Stimulated activated CD8-positive, alpha-beta memory T cell treated with anti-CD3 and anti-CD28 coated beads, Interleukin-12 subunit alpha, Interleukin-12 subunit beta, amount 100 ng/mL, for 24 hours (primary cell): ENCODE results near the gene SND1.
"Not testable (repeated sequence)": the region's sequence is repeated elsewhere in the genome, so short reads cannot be mapped to it uniquely, and the experiment has no call there.

Source experiments
- DNase-seq: peaks from one replicate; pipeline ENCODE4 v3.0.0-alpha.2; 2020; ENCODE audit errors: extremely low read depth

SND1 gene

DNA sequence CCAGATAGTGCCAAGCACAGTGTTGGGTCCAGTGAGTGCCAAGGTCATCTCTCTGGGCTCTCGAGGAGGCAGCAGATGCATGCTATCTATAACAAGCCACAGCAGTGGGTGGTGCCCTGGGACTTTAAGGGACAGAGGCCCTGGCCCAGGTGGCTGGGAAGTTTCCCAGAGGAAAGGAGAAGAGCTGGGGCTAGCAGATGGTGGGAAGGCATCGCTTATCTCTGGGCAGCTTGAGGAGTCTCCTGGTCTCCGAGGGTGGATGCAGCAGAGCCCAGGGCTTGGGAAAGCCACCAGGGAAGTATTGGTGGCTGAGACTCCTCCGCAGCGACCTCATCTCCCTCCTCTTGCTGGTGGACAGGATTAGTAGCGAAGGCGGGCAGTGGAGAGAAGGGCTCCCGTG, 442.7 kb downstream of the SND1 start:
- no peak for DNase-seq

- DNase-seq = no peak
These were observed 445.3 kb downstream of the SND1 start for GRCh38 chr7:128097211-128097731.

DNA sequence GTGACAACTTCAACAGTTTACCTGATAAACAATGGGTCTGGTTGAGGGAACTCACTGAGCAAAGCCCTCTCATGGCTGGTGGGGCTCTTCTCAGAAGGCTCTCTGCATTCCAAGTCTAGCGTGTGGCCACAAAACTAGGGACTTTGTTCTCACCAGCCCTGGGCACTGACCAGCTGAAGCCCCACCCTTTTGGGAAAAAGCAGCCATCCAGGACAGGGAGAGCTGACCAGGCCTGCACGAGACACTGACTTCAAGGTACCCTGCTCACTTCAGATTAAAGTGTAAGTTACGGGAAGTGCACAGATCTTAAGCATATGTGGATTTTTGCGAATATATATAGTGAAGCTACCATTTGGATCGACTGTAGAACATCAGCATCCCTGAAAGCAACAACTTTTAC, 446.6 kb downstream of the SND1 start:
- no peak for DNase-seq

DNA sequence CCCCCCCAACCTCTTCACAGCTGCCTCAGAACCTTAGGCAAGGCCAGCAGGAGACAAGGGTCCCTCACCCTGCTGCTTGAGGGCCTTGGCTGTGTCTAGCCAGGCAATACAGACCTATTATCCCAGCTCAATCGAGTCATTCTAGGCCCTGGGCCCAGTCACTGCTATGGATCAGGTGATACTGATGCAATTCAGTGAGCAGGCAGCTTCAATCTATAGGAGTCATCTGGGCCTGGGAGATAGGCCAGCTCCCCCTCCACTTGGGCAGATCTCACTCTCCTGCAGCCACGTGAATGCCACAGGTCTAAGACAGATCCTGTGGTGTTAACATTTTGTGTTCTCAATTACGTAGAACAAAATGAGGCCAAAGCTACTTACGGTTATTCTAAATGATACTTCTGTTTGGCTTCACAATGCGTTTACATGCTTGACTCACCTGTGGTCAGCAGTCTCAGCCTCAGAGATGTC, 447.2 kb downstream of the SND1 start:
- DNase-seq = no peak

- DNase-seq = no peak
These were observed 448.4 kb downstream of the SND1 start for GRCh38 chr7:128100225-128100948.

GRCh38 chr7:128100949-128101713, 449.1 kb downstream of the SND1 start:
- no peak for DNase-seq

DNA sequence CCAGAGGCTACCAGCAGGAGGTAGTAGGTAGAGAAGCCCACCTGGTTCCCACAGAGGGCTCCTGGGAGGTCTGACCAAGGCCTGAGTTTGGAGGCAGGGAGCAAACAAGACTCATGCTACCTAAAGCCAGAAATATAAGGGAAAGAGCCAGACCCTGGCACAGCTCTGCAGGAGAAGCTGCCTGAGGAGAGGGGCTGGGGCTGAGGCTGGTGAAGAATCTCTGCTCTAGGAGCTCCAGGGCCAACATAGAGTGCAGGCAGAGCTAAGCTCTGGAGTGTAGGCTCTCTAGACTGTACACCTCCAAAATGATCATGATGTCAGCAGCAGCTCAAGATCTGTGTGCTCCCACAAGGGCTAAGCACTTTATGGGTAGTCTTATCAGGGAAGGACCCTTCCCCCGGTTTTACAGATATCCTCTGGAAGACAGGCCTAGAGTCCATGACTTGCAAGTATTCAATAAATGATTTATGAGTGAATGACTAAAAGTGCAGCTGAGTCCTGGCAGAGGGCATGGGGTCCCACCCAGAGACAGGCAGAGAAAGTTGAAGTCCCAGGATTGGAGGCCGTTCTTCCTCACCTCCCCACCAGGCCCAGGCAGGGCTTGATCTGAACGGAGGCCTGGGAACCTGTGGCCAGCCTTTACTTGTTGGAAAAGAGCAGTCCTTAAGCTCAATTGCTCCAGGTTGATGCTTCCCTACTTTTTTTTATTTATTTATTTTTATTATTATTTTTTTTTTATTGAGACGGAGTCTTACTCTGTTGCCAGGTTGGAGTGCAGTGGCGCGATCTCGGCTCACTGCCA, 450.7 kb downstream of the SND1 start:
- no peak for DNase-seq

GRCh38 chr7:128103498-128104107, 451.6 kb downstream of the SND1 start:
- no peak for DNase-seq

GRCh38 chr7:128104108-128104742, 452.2 kb downstream of the SND1 start:
- no peak for DNase-seq

GRCh38 chr7:128105228-128106022, 453.4 kb downstream of the SND1 start:
- no peak for DNase-seq

GRCh38 chr7:128106821-128107220, 454.8 kb downstream of the SND1 start:
- DNase-seq = no peak

- not testable (repeated sequence) for DNase-seq
These were observed 455.5 kb downstream of the SND1 start for GRCh38 chr7:128107516-128107915.

DNA sequence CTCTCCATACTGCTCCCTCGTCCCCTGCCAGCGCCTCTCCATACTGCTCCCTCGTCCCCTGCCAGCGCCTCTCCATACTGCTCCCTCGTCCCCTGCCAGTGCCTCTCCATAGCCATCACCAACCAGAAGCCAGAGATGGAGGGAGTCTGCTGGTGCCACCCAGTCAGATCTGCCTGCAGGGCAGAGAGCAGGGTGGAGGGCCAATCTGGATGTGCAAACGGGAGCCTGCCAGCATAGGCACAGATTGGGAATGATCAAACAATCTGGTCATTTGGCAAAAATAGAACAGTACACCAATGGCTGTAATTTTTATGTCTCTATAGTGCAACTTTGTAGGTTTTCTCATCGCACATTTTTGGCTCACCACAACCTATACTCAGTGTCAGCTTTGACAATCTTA, 456.1 kb downstream of the SND1 start:
- no peak for DNase-seq

DNA sequence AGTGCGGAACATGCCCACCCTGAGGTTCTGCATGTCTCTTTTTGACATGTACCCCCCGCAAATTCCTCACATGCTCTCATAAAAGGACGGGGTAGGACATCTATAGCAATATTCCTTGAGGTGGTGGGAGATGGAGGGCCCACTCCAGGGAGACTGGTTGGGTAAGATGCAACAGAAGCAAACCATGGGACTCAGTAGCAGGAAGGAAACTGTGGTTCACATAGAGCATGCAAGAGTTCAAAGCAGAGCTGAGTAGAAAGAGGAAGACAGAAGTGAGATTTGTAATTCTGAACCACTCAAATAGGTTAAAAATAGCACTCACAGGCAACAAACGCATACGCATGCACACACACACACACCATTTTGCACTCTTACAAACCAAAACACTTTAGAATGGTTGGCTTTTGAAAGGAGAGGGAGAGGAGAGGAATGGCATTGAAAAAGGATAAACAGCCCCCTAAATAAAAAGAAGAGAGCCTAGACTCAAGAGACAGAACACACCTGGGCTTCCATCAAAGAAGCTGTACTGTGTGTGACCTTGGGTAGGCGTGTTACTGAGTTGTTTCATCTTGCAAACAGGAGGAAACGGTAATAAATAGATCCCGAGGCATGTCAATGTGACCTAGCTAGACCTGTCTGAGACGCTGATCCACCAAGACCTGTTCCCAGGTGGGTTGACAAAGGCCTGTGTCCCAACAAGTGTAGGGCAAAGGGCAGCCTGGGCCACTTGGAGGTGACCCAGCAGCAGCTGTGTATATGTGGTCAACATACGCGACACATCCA, 456.8 kb downstream of the SND1 start:
- DNase-seq = no peak

DNA sequence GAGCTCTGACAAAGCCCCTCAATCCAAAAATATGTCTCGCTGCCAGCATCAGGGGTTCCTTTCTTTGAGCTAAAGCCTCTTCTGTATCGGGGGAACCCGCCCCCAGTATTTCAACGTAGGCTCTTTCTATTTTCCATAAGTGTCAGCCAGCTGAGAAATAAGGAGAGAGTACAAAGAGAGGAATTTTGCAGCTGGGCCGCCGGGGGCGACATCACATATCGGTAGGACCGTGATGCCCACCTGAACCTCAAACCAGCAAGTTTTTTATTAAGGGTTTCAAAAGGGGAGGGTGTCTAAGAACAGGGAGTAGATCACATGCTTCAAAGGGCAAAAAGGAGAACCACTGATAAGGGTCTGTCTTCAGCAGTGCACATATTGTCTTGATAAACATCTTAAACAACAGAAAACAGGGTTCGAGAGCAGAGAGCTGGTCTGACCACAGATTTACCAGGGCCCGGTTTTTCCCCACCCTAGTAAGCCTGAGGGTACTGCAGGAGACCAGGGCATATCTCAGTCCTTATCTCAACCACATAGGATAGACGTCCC, 457.5 kb downstream of the SND1 start:
- not testable (repeated sequence) for DNase-seq

- DNase-seq = no peak
These were observed 458.8 kb downstream of the SND1 start for GRCh38 chr7:128110641-128111364.

DNA sequence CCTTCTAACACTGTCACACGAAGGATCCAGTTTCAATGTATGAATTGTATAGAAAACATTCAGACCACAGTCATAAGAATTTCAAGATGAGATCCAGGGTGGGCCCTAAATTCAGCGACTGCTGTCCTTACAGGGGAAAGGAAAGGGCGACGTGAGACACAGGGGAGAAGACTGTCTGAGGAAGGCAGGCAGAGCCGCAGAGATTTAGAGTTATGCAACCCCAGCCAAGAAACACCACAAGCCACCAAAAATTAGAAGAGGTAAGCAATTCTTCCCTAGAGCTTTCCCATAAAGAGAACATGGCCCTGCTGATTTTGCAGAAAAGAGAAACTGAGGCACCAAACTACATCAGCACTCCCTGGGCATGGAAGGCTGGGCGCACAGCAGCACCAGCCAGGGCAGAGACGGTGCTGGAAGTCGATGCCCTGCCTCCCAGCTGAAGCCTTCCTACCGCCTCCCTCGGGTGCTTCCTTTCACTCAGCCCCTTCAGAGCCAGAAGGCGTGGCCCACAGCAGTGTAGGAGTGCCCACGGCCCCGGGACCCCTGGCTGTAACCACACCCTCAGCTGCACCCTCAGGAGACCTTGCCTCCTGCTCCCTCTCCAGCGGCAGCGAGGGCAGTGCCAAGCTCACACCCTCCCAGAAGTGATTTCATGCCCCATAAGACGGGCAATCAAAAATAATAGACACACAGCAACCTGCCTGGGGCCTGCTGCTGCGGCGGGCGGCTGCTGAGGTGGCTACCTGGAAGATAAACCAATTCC, 460.2 kb downstream of the SND1 start:
- DNase-seq = no peak

GRCh38 chr7:128112781-128113221, 460.8 kb downstream of the SND1 start:
- no peak for DNase-seq
